Neural cell (in vitro differentiated cells): Measurements from ENCODE around the gene COIL. TPM values are rescaled to one million over a fixed set of nuclear protein-coding genes. Genes with fewer than 3 reads are reported as not detected.

ENCODE experiments used
- H2AFZ ChIP-seq: fragments of 200-600, 300-800 bp; sonication (generic), shearing (Covaris generic); 2 replicates; pipeline ENCODE4 v1.6.0; 2014; ENCODE audit warnings: low read depth, mild to moderate bottlenecking, antibody characterized with exemption, low read length, moderate library complexity
- H3F3A ChIP-seq: fragments of 200-600 bp; shearing (Covaris generic); 2 replicates; pipeline ENCODE4 v1.6.1; 2016; ENCODE audit warnings: mild to moderate bottlenecking, moderate library complexity, mixed read lengths, antibody characterized with exemption, low read length; ENCODE audit not compliant: insufficient read depth, poor library complexity, severe bottlenecking
- H3K27ac ChIP-seq: fragments of 200-600, 300-800 bp; sonication (generic), shearing (Covaris generic); 2 replicates; pipeline ENCODE4 v1.5.1; 2014; ENCODE audit warnings: mild to moderate bottlenecking, low read length, moderate library complexity
- H3K27me3 ChIP-seq: fragments of 300-800, 200-600 bp; sonication (generic), shearing (Covaris generic); 2 replicates; pipeline ENCODE4 v1.6.0; 2014; ENCODE audit warnings: mild to moderate bottlenecking, low read depth, low read length, moderate library complexity; ENCODE audit not compliant: insufficient read depth
- H3K36me3 ChIP-seq: fragments of 300-800, 200-600 bp; sonication (generic), shearing (Covaris generic); 2 replicates; pipeline ENCODE4 v1.5.1; 2014; ENCODE audit warnings: mild to moderate bottlenecking, antibody characterized with exemption, low read length, moderate library complexity; ENCODE audit not compliant: insufficient read depth
- H3K4me2 ChIP-seq: fragments of 300-800, 200-600 bp; sonication (generic), shearing (Covaris generic); 2 replicates; pipeline ENCODE4 v1.6.0; 2014; ENCODE audit warnings: mild to moderate bottlenecking, low read length
- H3K4me3 ChIP-seq: fragments of 300-800, 200-600 bp; sonication (generic), shearing (Covaris generic); 2 replicates; pipeline ENCODE4 v1.5.1; 2014; ENCODE audit warnings: mild to moderate bottlenecking, low read length, moderate library complexity
- H3K79me2 ChIP-seq: fragments of 200-600 bp; shearing (Covaris generic); replicated peaks from 2 replicates; pipeline ENCODE4 v1.6.0; 2014; ENCODE audit warnings: mild to moderate bottlenecking, low read length, moderate library complexity; ENCODE audit not compliant: insufficient read depth
- H3K9ac ChIP-seq: fragments of 300-800, 200-600 bp; sonication (generic), shearing (Covaris generic); 2 replicates; pipeline ENCODE4 v1.6.1; 2016; ENCODE audit warnings: mild to moderate bottlenecking, low read length, mixed read lengths
- H3K9me2 ChIP-seq: fragments of 200-600 bp; shearing (Covaris generic); 2 replicates; pipeline ENCODE4 v1.6.1; 2016; ENCODE audit warnings: mild to moderate bottlenecking, low read length, mixed read lengths; ENCODE audit not compliant: insufficient read depth
- H3K9me3 ChIP-seq: fragments of 200-600, 300-800 bp; sonication (generic), shearing (Covaris generic); 2 replicates; pipeline ENCODE4 v1.6.1; 2016; ENCODE audit warnings: mild to moderate bottlenecking, mixed run types, low read length, moderate library complexity, mixed read lengths
- H4K20me1 ChIP-seq: fragments of 200-600 bp; shearing (Covaris generic); 2 replicates; pipeline ENCODE4 v1.6.1; 2016; ENCODE audit warnings: mild to moderate bottlenecking, mixed run types; ENCODE audit not compliant: insufficient read depth
- EP300 ChIP-seq: fragments of 450-650 bp; conservative IDR thresholded peaks from 2 replicates; pipeline ENCODE4 v1.6.1; 2014; ENCODE audit warnings: antibody characterized with exemption, mild to moderate bottlenecking, moderate library complexity; ENCODE audit not compliant: poor library complexity, severe bottlenecking
- EZH2 ChIP-seq: fragments of 200-600, 300-800 bp; shearing (Covaris generic), sonication (generic); IDR thresholded peaks from 2 replicates; pipeline ENCODE4 v1.6.1; 2014; ENCODE audit warnings: antibody characterized with exemption, low read length, borderline replicate concordance, mild to moderate bottlenecking; ENCODE audit not compliant: insufficient read depth, poor library complexity, severe bottlenecking
- MXI1 ChIP-seq: fragments of 450-650 bp; conservative IDR thresholded peaks from 2 replicates; pipeline ENCODE4 v1.6.1; 2014; ENCODE audit warnings: antibody characterized with exemption, mild to moderate bottlenecking; ENCODE audit not compliant: poor library complexity, severe bottlenecking
- POLR2AphosphoS5 ChIP-seq: IDR thresholded peaks from 2 replicates; pipeline ENCODE4 v1.6.1; 2012
- SMC3 ChIP-seq: fragments of 450-650 bp; conservative IDR thresholded peaks from 2 replicates; pipeline ENCODE4 v1.6.1; 2014; ENCODE audit warnings: antibody characterized with exemption, mild to moderate bottlenecking, moderate library complexity; ENCODE audit not compliant: poor library complexity
- TAF1 ChIP-seq: IDR thresholded peaks from 2 replicates; pipeline ENCODE4 v1.6.1; 2012; ENCODE audit warnings: low read depth
- polyA plus RNA-seq: library from polyadenylated mRNA; depleted of rRNA; stranded (reverse); fragments of >200 nt; gene quantifications from 2 replicates; pipeline ENCODE4 v1.2.3, GENCODE V29; 2014
- TF ChIP-seq, protein P1 (sequence below): IDR thresholded peaks from 2 replicates; pipeline ENCODE4 v1.6.1; 2012; ENCODE audit warnings: borderline replicate concordance

The COIL gene
- polyA plus RNA-seq, 1 donor from 2014 or later: 39.1 TPM

DNA sequence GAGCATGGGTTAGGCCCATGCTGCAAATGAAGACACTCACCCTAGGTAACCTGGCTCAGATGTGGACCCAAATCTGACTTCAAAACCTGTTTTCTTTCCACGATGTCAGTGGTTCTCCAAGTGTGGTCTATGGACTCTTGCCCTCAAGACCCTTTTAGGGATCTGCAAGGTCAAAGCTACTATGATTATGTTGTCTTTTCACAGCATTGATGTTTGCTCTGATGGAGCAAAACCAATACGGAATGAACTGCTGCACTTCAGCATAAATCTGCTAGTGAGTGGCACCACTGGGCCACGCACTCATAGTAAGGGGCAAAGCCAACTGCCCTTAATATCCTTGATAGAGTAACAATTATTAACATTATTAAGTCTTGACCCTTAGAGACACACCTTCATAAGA lies 25.4 kb downstream of the COIL start:
- no peaks in the 10 kb centered on the region for H3K79me2 ChIP-seq
- H2AFZ ChIP-seq: no peak overlapping the region
- no peak for TF ChIP-seq EP300
- TF ChIP-seq TAF1: no peak
- no peak for TF ChIP-seq EZH2
- no peak for TF ChIP-seq POLR2AphosphoS5
- TF ChIP-seq, protein P1, sequence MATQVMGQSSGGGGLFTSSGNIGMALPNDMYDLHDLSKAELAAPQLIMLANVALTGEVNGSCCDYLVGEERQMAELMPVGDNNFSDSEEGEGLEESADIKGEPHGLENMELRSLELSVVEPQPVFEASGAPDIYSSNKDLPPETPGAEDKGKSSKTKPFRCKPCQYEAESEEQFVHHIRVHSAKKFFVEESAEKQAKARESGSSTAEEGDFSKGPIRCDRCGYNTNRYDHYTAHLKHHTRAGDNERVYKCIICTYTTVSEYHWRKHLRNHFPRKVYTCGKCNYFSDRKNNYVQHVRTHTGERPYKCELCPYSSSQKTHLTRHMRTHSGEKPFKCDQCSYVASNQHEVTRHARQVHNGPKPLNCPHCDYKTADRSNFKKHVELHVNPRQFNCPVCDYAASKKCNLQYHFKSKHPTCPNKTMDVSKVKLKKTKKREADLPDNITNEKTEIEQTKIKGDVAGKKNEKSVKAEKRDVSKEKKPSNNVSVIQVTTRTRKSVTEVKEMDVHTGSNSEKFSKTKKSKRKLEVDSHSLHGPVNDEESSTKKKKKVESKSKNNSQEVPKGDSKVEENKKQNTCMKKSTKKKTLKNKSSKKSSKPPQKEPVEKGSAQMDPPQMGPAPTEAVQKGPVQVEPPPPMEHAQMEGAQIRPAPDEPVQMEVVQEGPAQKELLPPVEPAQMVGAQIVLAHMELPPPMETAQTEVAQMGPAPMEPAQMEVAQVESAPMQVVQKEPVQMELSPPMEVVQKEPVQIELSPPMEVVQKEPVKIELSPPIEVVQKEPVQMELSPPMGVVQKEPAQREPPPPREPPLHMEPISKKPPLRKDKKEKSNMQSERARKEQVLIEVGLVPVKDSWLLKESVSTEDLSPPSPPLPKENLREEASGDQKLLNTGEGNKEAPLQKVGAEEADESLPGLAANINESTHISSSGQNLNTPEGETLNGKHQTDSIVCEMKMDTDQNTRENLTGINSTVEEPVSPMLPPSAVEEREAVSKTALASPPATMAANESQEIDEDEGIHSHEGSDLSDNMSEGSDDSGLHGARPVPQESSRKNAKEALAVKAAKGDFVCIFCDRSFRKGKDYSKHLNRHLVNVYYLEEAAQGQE: no peak
- no peak overlapping the region for H3K4me2 ChIP-seq
- H3K9ac ChIP-seq: no peak overlapping the region
- no peaks in the 10 kb centered on the region for H3K27me3 ChIP-seq
- no peaks in the 10 kb centered on the region for H3K9me3 ChIP-seq
- no peak overlapping the region for H3K4me3 ChIP-seq
- peaks cover 26% of the 10 kb centered on the region for H3K36me3 ChIP-seq
- H3K9me2 ChIP-seq: no peaks in the 10 kb centered on the region
- no peak overlapping the region for H3K27ac ChIP-seq
- H4K20me1 ChIP-seq: no peaks in the 10 kb centered on the region
- H3F3A ChIP-seq: no peaks in the 10 kb centered on the region

DNA sequence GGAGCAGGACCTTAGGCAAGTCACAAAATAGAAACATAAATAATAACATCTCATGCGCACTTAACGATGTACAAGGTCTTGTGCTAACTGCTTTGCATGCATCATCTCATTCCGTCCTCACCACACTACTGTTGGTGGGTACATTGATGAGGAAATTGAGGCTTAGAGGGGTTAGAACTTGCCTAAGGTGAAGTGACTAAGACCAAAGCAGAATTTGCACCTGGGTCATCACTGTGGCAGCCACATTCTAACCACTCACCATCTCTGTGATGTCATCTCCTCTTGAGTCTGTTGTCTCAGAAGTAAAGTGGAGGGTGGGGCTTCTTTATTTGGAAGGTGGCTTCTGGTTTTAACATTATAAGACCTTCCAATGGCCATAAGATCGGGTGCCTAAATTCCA lies 26.6 kb downstream of the COIL start:
- H3K9me3 ChIP-seq: no peaks in the 10 kb centered on the region
- H3K27ac ChIP-seq: no peak overlapping the region
- H3F3A ChIP-seq: no peaks in the 10 kb centered on the region
- H3K4me3 ChIP-seq: no peak overlapping the region
- no peak overlapping the region for H3K4me2 ChIP-seq
- no peaks in the 10 kb centered on the region for H3K79me2 ChIP-seq
- TF ChIP-seq EP300: no peak
- no peak for TF ChIP-seq TAF1
- no peak for TF ChIP-seq MXI1
- no peaks in the 10 kb centered on the region for H3K27me3 ChIP-seq
- H4K20me1 ChIP-seq: no peaks in the 10 kb centered on the region
- peaks cover 26% of the 10 kb centered on the region for H3K36me3 ChIP-seq
- no peak overlapping the region for H2AFZ ChIP-seq
- no peak overlapping the region for H3K9ac ChIP-seq
- H3K9me2 ChIP-seq: no peaks in the 10 kb centered on the region

GRCh38 chr17:56933868-56934267 lies 27.0 kb downstream of the COIL start:
- H3K27ac ChIP-seq: no peak overlapping the region
- H3F3A ChIP-seq: no peaks in the 10 kb centered on the region
- H3K27me3 ChIP-seq: no peaks in the 10 kb centered on the region
- H3K9me3 ChIP-seq: no peaks in the 10 kb centered on the region
- no peak overlapping the region for H3K4me2 ChIP-seq
- H4K20me1 ChIP-seq: no peaks in the 10 kb centered on the region
- no peak for TF ChIP-seq SMC3
- H3K36me3 ChIP-seq: peaks cover 26% of the 10 kb centered on the region
- no peaks in the 10 kb centered on the region for H3K79me2 ChIP-seq
- H3K4me3 ChIP-seq: no peak overlapping the region
- no peaks in the 10 kb centered on the region for H3K9me2 ChIP-seq
- no peak overlapping the region for H2AFZ ChIP-seq
- H3K9ac ChIP-seq: no peak overlapping the region
